Inferior parietal cortex (tissue), 1 donor: ENCODE measurements around the gene GTF2F1.
"Not testable (repeated sequence)": the region's sequence is repeated elsewhere in the genome, so short reads cannot be mapped to it uniquely, and the experiment has no call there.

ENCODE experiments used
- DNase-seq: peaks from one replicate; pipeline ENCODE4 v3.0.0-alpha.2; 2016; ENCODE audit errors: extremely low spot score

Gene GTF2F1

GRCh38 chr19:6355321-6356040, 37.5 kb downstream of the GTF2F1 start:
- not testable (repeated sequence) for DNase-seq

- no peak for DNase-seq
Measured at GRCh38 chr19:6354098-6354674, 38.8 kb downstream of the GTF2F1 start.

- DNase-seq: no peak
Measured at GRCh38 chr19:6352381-6353165, 40.4 kb downstream of the GTF2F1 start.

GRCh38 chr19:6350688-6351087, 42.3 kb downstream of the GTF2F1 start:
- no peak for DNase-seq

GRCh38 chr19:6349271-6349670, 43.7 kb downstream of the GTF2F1 start:
- not testable (repeated sequence) for DNase-seq

- no peak for DNase-seq
Measured at GRCh38 chr19:6343462-6343861, 49.5 kb downstream of the GTF2F1 start.

- no peak for DNase-seq
Measured at GRCh38 chr19:6340493-6341201, 52.3 kb downstream of the GTF2F1 start.

- DNase-seq: no peak
Measured at GRCh38 chr19:6334490-6335285, 58.3 kb downstream of the GTF2F1 start.

GRCh38 chr19:6333439-6333838, 59.5 kb downstream of the GTF2F1 start, which contains the start of gene ACER1:
TSS of gene ACER1 (minus strand) at chr19:6333612. CDS start at chr19:6333551, 61 bp downstream.
- DNase-seq: no peak
